Measurements from ENCODE around the gene CCNT2.
"Not testable (repeated sequence)": the region's sequence is repeated elsewhere in the genome, so short reads cannot be mapped to it uniquely, and the experiment has no call there.

Gene CCNT2

DNA sequence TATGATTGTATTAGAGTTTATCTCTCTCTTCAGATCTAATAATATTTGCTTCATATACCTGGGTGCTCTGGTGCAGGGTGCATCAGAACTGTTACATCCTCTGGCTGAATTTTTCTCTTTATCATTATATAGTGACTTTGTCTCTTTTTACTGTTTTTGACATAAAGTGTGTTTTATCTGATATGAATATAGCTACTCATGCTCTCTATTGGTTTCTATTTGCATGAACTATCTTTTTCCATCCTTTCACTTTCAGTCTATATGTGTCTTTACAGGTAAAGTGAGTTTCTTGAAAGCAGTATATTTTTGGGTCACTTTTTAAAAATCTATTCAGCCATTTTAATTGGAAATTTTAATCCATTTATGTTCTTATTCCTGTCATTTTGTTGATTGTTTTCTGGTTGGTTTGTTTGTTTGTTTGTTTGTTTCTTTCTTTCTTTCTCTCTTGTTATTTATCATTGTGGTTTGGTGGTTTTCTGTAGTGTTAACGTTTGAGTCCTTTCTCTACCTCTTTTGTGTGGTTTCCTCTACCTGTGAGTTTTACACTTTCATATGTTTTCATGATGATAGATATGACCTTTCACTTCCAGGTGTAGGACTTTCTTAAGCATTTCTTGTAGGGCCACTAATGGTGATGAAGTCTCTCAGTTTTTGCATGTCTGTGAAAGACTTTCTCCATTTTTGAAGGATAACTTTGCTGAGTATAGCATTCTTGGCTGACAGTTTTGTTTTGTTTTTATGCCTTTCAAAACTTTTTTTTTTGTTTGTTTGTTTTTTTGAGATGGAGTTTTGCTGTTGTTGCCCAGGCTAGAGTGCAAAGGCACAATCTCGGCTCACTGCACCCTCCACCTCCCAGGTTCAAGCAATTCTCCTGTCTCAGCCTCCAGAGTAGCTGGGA, 54.9 kb downstream of the CCNT2 start:
- no peak overlapping the region for H3K4me3 ChIP-seq (ENCODE audit: control insufficient read depth, low read depth, low read length)
- TF ChIP-seq, protein P1, sequence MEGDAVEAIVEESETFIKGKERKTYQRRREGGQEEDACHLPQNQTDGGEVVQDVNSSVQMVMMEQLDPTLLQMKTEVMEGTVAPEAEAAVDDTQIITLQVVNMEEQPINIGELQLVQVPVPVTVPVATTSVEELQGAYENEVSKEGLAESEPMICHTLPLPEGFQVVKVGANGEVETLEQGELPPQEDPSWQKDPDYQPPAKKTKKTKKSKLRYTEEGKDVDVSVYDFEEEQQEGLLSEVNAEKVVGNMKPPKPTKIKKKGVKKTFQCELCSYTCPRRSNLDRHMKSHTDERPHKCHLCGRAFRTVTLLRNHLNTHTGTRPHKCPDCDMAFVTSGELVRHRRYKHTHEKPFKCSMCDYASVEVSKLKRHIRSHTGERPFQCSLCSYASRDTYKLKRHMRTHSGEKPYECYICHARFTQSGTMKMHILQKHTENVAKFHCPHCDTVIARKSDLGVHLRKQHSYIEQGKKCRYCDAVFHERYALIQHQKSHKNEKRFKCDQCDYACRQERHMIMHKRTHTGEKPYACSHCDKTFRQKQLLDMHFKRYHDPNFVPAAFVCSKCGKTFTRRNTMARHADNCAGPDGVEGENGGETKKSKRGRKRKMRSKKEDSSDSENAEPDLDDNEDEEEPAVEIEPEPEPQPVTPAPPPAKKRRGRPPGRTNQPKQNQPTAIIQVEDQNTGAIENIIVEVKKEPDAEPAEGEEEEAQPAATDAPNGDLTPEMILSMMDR (IDR thresholded peaks at IDR 0.05; ENCODE audit: control insufficient read depth, insufficient read depth, low read depth, low read length, missing control alignments) = no peak
- DNase-seq (ENCODE audit: low read depth) = no peak

DNA sequence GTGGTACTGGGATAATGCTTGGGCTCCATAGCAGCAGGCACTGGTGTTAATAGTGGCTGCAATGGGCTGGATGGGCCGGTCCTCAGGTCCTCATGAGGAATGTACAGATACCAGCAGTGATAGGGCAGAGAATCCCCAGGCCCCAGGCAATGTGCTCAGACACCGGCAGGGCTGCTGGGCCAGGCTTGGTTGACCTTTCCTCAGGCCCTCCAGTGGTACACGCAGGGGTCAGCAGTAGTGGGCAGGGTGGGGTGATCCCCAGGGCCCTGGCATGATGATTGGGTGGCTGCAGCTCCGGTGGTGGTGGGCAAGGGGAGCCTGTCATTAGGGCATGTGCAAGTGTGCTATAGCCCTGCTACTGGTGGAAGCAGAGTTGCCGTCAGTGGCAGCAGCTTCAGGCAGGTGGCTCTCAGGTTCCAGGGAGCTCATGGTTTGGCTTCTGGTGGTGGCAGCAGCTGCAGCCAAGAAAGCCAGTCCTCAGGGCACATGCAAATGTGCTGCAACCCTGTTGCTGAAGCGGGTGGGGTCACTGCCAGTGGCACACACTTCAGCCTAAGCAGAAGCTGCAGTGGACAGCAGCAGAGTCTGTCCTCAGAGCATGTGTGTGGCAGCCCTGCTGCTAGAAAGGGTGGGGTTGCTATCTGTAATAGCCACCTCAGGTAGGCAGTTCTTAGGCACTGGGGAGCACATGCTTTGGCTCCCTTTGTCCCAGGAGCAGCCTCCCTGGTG, 56.8 kb downstream of the CCNT2 start:
- TF ChIP-seq, protein P1 (IDR thresholded peaks at IDR 0.05; ENCODE audit: control insufficient read depth, insufficient read depth, low read depth, low read length, missing control alignments) = no peak
- H3K4me3 ChIP-seq (ENCODE audit: control insufficient read depth, low read depth, low read length) = no peak overlapping the region
- DNase-seq (ENCODE audit: low read depth) = no peak

DNA sequence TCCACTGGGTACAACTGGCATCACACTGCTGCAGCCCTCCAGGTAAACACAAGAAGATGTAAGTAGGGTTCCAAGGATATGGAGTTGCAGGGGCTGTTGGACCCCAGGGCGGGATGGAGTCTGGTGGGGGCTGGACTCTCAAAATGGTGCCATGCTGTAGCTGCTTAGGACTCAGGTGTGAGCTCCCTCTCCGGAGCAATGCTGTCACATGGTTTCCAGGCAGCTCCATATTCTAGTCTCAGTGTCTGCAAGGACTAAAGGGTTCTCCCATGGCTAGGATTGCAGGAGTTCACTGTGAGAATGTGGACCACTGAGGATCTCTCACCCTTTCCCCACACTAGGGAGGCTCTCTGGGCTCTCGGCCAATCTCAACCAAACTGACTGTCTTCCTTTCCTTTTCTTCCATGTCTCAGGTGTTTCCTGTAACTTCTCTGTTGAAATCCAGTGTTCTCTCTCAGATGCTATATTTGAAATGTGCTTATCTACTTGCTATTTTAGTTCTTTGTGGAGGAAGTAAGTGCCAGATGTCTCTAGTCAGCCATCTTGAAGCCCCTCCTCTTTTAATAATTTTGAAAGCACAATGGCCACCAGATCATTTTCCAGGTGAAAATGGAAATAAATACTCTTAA, 57.6 kb downstream of the CCNT2 start:
- TF ChIP-seq, protein P1 (IDR thresholded peaks at IDR 0.05; ENCODE audit: control insufficient read depth, insufficient read depth, low read depth, low read length, missing control alignments) = no peak
- no peak for DNase-seq (ENCODE audit: low read depth)
- no peak overlapping the region for H3K4me3 ChIP-seq (ENCODE audit: control insufficient read depth, low read depth, low read length)

DNA sequence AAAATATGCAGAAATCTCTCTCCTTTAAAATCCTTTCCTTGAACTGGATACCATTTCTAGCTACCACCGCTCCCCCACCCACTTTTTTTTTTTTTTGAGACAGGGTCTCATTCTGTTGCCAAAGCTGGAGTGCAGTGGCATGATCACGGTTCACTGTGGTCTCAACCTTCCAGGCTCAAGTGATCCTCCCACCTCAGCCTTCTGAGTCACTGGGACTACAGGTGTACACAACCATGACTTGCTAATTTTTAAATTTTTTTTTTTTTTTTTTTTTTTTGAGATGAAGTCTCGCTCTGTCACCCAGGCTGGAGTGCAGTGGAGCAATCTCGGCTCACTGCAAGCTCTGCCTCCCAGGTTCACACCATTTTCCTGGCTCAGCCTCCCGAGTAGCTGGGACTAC, 58.5 kb downstream of the CCNT2 start:
- H3K4me3 ChIP-seq (ENCODE audit: control insufficient read depth, low read depth, low read length); DNase-seq (ENCODE audit: low read depth): not testable (repeated sequence)

DNA sequence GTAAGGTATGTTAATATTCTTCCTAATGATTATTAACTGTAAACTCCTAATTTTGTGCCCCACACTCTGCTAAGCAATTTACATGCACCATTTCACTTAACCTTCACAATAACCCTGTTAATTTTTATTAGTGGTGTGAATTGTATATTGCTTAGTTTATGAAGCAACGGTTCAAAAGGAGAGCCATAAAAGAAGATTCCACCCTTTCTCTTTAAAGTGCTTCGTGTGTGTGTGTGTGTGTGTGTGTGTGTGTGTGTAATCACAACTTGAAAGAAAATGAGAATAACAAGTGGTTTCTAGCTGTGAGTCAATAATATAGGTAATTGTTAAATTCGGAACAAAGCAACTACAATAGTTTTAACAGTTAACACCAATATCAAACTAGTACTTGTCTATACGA, 60.6 kb downstream of the CCNT2 start:
- no peak for DNase-seq (ENCODE audit: low read depth)
- no peak overlapping the region for H3K4me3 ChIP-seq (ENCODE audit: control insufficient read depth, low read depth, low read length)
- TF ChIP-seq, protein P1 (IDR thresholded peaks at IDR 0.05; ENCODE audit: control insufficient read depth, insufficient read depth, low read depth, low read length, missing control alignments) = no peak

DNA sequence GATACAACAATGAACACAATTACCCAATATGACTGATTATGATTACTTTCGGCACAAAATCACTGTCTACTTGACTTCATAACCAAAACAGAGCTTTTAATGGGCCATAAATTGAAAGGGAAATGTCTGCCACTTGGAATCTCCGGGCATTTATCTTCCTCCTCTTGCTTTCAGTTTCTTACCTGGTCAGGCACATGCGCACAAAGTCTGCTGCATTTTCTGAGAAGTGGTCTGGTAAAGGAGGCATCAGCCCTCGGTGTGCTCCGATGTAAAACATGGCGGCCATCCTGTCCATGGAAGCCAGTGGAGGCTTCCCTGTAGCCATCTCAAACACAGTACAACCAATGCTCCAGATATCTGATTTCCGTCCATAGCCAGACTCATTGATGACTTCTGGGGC, 62.0 kb downstream of the CCNT2 start:
- DNase-seq (ENCODE audit: low read depth) = no peak
- TF ChIP-seq, protein P1 (IDR thresholded peaks at IDR 0.05; ENCODE audit: control insufficient read depth, insufficient read depth, low read depth, low read length, missing control alignments) = no peak
- H3K4me3 ChIP-seq (ENCODE audit: control insufficient read depth, low read depth, low read length) = no peak overlapping the region

DNA sequence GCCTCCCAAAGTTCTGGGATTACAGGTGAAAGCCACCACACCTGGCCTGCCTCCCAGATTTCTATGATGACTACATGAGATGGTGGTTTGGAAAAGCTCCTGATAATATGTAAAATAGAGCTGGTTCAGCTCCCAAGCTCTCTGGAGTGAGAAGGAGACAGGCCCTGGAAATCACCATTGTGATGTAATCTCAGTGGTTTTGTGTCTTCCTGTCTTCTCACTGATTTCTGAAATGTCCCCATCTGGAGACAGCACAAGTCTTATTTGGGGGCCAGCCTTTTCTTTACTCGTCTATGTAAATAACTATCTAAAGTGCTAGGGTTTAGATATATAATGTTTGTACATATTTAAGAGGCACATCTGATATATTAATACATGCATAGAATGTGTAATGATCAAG, 64.0 kb downstream of the CCNT2 start:
- DNase-seq (ENCODE audit: low read depth) = no peak
- no peak overlapping the region for H3K4me3 ChIP-seq (ENCODE audit: control insufficient read depth, low read depth, low read length)
- TF ChIP-seq, protein P1 (IDR thresholded peaks at IDR 0.05; ENCODE audit: control insufficient read depth, insufficient read depth, low read depth, low read length, missing control alignments) = no peak
